ENCODE data around the gene LPP.
A peak's percentile ranks its signal among the peaks of the same experiment; 100 is the strongest.

LPP gene

DNA sequence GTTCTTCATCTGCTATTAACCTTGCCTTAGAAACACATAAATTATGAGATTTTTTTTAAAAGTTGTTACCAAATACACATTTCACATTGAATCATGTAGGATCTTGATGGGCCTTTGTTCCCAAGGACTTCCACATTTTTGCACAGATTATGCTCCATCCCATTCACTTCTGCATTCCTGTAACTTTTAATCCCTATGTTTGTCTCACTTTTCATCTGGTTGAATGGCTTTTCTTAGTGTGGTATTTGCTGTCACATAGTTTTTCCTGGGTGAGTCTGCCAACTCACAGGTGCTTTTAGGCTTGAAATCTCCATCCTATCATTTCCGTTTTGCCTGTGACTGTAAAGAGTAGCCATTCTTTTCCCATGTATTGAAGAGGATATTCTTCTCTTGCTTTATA lies 720.6 kb downstream of the LPP start:
- no peak for DNase-seq (ENCODE audit: low read depth in 2 of 2)

DNA sequence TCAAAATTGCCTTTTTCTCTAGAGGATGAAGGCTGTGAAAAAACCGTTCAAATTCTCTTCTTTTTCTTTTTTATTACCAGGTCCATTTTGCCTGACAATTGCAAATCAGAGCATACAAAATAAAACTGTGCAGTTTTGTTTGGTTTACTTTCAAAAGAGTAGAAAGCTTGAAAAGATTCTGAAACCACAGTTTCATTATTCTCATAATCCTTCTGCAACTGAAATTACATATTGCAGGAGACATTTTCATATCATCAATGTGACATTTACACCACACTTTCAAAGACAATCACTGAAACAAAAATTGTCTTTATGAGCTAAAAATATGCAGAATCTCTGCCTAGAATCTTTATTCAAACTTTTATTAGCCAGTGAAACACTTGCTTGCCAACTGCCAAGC lies 721.5 kb downstream of the LPP start:
- no peak for DNase-seq (ENCODE audit: low read depth in 2 of 2)

DNA sequence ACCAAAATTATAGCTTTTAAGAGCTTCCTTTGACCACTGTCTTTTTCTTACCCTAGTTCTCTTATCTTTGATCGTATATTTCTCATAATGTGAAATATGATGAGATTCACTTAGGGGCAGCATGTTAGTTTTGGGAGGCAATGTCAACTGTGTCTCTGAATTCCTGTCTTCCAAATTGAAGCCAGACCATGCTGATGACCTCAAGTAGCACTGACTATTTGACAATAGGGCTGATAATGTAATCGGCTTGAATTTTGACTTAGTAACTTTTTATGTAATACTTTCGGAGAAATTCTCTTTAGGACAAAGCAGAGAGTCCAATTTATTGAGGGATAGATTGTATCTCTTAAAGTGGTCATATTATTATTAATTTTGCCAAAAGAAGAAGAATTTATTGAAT lies 722.4 kb downstream of the LPP start:
- no peak for DNase-seq (ENCODE audit: low read depth in 2 of 2)

DNA sequence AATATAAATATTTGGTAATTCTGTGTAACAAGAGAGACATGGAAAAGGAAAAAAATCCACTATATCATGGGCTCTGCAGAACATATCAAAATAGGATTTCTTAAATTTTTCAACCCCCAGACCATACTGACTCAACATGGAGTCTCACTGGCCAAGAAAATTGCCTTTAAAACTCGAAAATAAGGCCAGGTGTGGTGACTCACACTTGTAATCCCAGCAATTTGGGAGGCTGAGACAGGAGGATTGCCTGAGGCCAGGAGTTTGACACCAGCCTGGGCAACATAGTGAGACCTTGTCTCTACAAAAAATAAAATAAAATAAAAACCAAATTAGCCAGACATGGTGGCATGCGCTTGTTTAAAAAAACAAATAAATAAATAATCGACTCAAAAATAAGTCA lies 723.4 kb downstream of the LPP start:
- DNase-seq (ENCODE audit: low read depth in 2 of 2) = no peak

DNA sequence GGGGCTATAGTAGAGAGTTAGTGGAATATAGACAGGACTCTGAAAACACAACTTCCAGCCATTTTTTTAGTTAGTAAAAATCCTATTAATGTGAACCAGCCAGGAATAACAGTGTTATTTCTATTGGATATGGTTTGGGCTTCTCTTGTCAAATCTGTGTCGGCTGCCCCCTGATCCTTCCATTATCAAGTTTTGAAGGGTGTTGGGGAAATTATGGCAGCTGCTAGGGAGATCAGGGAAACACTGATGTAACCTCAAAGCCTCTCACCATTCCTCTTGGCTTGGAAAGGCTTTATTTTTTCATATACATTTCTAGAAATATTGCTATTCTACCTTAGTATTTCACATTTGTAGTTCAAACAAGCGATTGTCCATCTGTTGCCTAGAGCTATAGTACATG lies 724.1 kb downstream of the LPP start:
- no peak for DNase-seq (ENCODE audit: low read depth in 2 of 2)

DNA sequence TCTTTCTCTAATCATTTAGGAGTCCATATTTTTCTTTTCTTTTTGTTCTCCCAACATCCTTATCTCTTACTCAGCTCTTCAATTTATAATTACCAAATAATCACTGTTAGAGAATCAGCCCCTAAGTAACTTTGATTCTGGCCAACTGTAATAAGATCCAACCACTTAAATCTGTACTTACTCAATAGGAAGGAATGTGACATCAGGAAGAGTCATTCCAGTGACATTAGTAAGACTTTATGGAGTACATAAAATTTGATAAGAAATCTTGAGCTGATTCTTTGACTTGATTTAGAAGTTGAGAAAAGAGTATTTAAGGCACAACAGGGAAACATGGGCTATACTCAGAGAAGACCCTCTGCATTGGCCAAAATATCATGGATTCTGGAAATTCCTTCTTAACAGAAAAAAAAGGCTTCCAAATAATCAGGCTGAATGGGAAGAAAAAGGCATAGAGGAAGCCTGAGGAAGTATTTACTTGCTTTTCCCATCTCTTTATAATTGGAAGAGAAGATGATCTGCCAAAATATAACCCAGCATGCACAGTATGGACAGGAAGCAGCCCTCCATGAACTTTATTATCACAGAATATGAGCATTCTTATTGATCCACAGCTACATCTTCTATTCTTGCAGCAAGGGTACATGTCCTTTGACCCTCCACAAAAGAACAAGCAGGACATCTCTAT lies 728.1 kb downstream of the LPP start:
- DNase-seq (ENCODE audit: low read depth in 2 of 2) = peak; percentile 85 to 86

DNA sequence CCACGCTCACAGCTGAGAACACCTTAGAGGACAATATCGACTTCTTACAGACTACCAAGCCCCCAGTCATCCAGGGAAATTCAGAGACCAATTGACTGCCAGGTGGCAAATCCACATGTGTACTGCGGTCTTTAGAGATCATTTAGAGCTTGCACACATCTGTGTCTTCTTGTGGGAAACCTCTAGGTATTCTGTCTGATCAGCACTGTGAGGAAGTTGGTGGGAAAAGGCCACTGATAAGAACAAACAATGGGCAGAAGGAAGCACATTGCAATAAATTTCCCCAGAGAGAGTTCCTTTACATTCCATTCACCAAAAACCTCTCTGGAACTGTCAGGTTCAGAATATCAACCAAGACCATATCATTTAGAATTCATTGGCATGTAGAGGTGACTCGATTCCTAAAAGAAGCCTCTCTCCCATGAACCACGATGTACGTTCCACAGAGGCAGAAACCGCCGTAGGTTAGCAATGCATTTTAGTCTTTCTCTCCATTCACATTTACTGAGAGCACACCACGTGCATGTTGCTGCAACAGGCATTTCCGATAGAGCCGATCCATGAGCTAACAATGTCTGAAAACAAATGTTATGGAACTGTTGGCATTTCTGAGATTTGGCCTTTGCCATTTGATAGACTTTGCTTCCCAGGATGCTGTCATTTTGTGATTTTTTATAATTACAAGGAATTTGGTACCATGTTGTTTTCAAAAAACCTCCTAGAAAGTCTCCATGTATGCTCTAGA lies 730.5 kb downstream of the LPP start:
- DNase-seq (ENCODE audit: low read depth in 2 of 2) = no peak

DNA sequence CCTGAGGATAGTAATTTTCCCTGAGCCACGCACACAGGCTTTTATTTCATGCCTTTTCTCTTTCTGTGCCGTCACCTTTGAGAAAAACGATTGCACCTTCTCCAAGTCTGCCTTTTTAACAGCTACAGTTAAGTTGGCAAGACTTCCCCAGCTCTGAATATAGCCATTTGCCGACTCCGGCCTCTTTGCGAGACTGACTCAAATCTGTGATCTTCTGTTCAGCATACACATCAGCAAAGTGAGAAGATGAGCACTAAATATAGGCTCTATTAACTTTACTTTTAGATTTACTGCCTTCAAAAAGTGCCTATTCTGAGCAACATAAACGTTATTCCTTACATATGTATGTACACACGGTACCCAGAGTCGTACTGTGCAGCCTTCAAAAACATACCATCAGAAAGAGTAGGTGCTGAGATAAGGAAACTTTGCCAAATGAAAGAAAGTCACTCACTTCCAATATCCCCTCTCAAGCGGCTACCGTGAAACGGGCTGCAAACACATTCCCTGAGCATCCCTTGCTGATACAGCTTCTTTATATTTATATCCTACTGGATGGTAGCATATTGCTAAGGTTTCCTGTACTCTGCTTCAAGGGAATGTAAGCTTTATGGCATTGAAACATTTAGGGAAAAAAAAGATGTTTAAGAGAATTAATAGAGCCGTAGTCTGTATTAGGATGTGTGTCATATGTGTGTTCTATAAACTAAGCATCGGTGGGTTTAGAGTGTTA lies 734.5 kb downstream of the LPP start:
- DNase-seq (ENCODE audit: low read depth in 2 of 2) = no peak

DNA sequence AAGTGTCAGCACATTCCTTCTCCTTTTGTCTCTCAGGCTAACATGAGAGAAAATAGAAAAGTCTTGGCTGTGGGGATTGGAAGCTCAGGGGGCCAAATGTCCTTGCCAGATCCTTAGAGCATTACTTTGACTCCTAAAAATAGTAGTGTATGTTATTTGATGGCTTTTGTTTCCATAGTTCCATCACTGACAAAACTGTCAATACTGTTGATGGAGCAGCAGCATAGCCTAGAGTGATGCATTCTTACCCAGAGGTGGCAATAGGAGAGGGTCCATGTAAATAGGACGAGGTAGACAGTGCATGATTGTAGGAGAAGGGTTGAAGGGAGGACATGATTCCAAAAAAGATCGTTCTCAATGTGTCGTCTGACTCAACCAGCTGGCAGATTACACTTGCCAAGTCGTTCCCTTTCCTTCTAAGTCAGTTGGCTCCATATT lies 735.1 kb downstream of the LPP start:
- DNase-seq (ENCODE audit: low read depth in 2 of 2) = no peak

DNA sequence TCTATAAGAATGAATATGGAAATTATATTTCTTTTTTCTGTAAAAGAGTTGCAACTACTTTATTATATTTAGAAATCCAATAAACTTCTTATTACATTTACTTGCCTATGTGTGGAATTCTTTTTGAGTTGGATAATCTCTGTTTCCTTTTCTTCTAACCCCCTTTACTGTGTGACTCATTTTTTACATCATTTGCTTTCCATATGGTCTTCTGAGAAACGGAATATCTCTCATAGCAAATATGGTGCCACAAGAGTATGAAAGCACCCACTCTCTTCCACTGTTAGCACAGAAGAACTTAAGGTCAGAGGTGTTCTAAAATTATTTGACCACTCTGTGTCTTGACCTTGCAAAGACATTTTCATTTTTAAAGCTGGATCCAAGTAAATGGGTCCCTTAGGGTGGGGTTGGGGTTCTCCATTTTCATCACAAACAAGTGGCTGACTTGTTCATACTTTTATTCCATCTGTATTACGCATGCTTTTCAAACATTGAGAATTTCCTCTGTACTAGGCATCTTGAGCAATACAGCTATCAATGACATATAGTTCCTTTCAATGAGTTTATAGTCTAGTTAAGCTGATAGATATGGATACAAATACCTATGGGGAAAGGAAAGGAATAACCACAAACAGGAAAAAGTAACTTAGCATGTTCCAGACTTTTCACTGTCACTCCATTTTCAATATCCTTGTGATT lies 736.8 kb downstream of the LPP start:
- DNase-seq (ENCODE audit: low read depth in 2 of 2) = peak; percentile 66 to 67

DNA sequence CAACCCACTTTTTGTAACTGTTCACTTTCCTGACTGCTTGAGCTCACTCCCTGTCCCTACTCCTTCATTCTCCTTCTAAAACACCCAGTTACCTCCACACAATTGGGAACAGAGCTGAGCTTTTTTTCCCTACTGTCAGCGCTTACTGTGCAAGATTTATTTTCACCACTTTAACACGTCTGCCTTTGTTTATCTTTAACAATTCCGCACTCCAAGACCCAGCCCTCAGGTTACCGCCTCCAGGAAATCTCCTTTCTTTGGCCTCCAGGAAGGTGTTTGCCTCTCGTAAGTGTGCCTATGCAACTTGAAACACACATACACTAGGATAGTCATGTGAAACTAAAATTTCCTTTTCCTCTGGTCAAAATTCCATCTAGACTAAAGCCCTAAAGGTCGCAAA lies 745.9 kb downstream of the LPP start:
- DNase-seq (ENCODE audit: low read depth in 2 of 2) = no peak

DNA sequence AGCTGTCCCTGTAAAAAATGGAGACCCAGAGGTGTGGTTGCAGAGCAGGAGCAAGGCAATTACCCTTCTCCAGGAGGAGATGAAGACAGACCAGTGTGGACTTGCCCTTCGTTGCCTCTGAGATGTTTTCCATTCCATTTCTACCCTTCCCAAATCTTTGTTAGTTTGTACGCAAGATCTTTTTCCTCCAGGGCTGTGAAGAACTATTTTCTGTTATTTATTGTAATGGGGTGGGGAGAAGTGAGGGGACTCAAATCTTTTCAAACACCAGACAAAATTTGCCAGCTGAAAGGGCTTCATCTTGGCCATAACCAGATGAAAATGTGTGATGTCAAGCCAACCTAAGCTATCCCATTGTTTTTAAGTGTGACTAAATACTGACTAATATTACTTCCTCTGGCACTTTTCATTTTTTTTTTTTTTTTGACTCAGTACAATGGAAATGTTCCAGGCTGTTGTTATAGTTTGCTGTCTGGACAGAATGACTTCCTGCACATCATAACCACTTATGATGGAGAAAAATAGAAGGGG lies 746.5 kb downstream of the LPP start:
- peak; percentile 48 to 51 for DNase-seq (ENCODE audit: low read depth in 2 of 2)

DNA sequence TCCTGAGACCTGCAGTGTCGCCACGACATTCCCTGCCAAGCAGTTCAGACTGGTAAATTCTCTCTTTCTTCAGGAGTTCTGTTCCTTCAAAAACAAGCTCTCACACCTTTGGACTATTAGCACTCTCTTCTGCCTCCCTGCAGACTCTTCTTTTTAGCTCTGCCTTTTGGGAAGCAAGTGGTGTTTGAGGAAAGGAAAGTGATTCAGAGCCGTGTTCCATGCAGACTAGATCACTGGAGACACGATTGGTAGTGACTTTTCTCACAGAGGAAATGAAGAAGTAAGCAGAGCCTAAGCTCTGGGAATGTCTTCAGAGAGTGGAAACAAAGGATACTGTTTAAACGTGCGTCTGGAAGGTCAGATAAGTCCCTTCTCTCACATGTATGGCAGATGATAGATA lies 747.2 kb downstream of the LPP start:
- no peak for DNase-seq (ENCODE audit: low read depth in 2 of 2)

DNA sequence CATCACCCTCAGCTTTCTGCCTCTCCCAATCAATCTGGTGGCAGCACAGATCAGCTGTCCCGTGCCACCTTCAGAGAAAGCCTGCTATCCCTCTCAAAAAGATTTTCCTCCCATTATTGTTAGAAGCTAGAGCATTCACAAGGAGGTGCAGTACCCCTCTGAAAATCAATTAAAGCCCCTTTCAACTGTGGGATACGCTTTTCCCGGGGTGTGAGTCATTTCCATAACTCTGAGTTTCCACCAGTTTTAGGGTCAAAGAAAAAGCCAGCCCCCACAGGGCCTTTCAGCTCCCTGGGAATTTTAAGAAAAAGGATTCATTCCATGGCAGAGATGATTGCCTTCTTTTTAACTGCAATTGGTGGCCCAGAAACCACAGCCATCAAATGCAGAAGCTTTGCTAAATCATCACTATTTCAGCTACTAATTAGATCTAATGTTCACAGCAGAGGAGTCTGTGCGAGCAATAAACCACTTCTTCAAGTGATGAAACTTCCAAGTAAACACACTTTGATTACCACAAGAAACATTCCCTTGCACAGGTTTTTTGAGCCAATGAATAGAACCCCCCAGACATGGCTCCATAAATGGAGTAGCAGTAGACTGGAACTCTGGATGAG lies 747.8 kb downstream of the LPP start:
- peak; percentile 50 to 52 for DNase-seq (ENCODE audit: low read depth in 2 of 2)

DNA sequence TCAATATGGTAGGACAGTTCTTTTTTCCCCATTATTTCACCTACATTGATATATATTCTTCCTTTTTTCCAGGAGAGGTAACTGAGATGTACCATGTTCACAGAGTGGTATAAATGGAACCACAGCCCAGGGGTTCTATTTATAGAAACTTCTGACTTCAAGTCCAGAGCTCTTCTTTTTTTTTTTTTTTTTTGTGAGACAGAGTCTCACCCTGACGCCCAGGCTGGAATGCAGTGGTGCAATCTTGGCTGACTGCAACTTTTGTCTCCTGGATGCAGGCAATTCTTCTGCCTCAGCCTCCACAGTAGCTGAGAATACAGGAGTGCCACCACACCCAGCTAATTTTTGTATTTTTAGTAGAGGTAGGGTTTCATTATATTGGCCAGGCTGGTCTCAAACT lies 750.7 kb downstream of the LPP start:
- no peak for DNase-seq (ENCODE audit: low read depth in 2 of 2)

DNA sequence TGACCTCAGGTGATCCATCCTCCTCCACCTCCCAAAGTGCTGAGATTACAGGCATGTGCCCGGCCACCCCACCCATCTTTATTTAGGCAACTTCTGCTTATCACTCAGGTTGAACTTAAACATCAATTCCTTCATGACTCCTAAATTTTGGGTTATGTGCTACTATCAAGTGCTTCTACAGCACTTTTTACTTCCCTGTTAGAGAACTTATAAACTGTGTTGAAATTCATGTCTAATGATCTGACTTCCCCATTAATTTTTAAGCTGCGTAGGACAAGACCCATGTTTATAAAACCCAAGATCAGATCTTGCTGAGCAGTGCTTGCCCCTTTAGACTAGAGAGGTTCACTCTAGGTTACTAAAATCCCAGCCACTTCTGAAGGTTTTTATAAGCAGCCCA lies 751.6 kb downstream of the LPP start:
- DNase-seq (ENCODE audit: low read depth in 2 of 2) = no peak

DNA sequence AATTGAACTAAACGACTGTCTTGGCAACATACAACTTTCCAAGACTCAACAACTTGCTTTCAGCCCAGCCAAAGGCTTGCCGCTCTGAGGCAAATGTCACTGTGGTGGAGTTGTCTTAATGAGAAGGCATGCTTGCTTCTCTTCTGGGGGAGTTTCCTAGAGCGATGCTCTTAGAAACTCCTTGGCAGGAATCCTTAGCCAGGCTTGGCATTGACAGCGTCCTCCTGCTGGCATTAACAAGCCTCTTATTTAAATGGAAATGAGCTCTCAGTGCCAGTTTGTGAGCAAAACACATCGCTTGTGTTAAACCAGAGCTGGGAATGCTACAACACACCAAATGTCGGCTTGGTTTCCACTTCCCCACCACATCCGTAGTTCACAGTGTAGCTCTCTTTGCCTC lies 752.3 kb downstream of the LPP start:
- no peak for DNase-seq (ENCODE audit: low read depth in 2 of 2)

DNA sequence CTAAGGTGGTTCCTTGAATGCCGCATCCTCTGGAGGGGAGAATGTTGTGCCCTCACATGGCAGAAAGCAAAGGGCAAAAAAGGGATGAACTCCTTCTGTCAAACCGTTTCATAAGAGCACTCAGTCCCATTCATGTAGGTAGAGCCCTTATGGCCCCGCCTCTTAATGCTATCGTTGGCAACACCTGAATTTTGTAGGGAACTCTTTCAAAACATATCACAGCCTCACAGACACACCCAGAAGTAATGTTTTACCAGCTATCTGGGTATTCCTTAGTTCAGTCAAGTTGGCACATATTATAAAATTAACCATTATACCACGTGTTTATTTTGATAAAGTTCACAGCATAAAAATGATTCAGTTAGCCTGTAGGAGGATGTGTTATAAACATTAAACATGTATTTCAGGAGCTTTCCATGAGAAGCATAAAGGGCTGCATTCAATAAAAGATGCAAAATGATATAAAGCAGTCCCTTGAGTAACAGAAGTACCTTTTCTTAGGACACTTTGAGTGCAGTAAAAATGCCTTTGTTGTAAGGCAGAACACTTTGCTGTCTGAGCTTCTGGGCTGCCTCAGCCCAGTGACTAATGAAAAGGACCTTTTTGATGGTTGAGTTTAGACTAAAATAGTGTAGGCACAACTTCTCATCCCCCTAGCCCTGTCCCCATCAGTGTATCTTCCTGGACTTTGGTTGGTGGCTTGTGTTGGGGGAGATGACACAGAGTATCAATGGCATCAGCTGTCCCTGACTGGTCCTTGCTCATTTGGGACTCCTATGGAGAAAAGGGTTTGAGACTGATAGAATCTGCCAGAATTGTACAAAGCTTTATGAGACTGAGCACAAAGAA lies 754.3 kb downstream of the LPP start:
- no peak for DNase-seq (ENCODE audit: low read depth in 2 of 2)

DNA sequence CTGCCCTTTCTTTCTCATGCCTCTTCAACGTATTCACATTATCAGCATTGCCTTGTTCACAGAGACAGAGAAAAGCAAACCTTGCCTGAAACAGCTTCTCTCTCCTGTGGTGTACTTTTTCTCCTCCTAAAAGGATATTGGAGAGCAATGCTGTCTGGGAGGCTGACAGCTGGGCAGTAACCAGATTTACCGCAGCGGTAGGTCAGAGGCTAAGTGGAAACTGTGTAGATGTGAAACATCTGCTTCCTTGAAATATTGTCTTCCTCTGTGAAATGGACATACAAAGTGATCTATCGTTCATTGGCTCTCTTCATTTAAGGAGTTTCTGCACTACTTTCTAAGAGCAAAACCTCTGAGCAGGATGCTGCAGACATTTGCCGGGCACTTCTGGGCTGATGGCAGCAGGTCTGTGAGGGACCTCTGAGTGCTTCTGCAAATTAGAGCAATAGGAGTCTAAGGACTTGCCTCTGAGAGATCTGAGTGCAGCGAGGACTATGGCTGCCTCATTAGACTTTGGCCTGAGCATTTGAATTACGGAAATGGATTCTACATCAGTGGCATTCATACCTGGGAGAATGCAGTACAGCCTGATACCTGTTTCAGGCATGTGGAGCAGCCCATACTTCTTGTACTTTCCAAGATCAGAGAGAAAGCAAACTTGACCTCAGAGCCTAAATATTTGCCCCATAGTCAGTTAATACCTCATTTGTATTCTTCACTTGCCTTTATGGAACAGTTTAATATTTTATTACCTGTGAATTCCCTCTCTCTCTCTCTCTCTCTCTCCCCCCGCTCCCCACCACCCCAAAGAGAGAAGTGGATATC lies 757.3 kb downstream of the LPP start:
- no peak for DNase-seq (ENCODE audit: low read depth in 2 of 2)

DNA sequence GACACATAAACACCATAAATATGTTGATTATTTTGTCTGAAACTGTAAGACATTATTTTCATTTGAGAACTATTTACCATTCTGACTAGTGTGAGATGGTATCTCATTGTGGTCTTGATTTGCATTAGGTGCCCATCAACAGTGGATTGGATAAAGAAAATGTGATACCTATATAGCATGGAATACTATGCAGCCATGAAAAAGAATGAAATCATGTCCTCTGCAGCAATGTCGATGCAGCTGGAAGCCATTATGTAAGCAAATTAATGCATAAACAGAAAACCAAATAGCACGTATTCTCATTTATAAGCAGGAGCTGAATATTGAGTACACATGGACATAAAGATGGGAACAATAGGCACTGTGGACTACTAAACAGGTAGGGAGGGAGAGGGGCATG lies 759.1 kb downstream of the LPP start:
- no peak for DNase-seq (ENCODE audit: low read depth in 2 of 2)
